SU-DHL-6 (cell line): Measurements from ENCODE around the gene OAS3.

Experiments used
- H2AFZ ChIP-seq: fragments of 200-600 bp; sonication (generic); 2 replicates; pipeline ENCODE4 v1.6.1; 2014; ENCODE audit warnings: low read depth, mild to moderate bottlenecking, moderate library complexity, mixed read lengths, antibody characterized with exemption, low read length; ENCODE audit not compliant: severe bottlenecking
- H3F3A ChIP-seq: fragments of 200-600 bp; shearing (Covaris generic); 2 replicates; pipeline ENCODE4 v1.6.0; 2016; ENCODE audit warnings: antibody characterized with exemption, mild to moderate bottlenecking; ENCODE audit not compliant: insufficient read depth
- H3K27ac ChIP-seq: fragments of 200-600 bp; sonication (generic); 2 replicates; pipeline ENCODE4 v1.5.1; 2016; ENCODE audit warnings: low read depth, mild to moderate bottlenecking, low read length, moderate library complexity, mixed read lengths
- H3K27me3 ChIP-seq: fragments of 200-600 bp; sonication (generic), shearing (Covaris generic); 2 replicates; pipeline ENCODE4 v1.6.0; 2014; ENCODE audit warnings: mild to moderate bottlenecking, low read length
- H3K36me3 ChIP-seq: fragments of 200-600 bp; sonication (generic); 2 replicates; pipeline ENCODE4 v1.6.1; 2014; ENCODE audit warnings: mild to moderate bottlenecking, low read length, mixed read lengths
- H3K4me2 ChIP-seq: fragments of 300-600, 200-600 bp; shearing (Covaris generic), sonication (generic); 2 replicates; pipeline ENCODE4 v1.6.0; 2014; ENCODE audit warnings: low read length, low read depth, mild to moderate bottlenecking; ENCODE audit not compliant: poor library complexity, severe bottlenecking
- H3K4me3 ChIP-seq: fragments of 200-600 bp; sonication (generic); 2 replicates; pipeline ENCODE4 v1.5.1; 2014; ENCODE audit warnings: antibody characterized with exemption, low read length, mild to moderate bottlenecking, mixed read lengths; ENCODE audit not compliant: insufficient read depth, poor library complexity, severe bottlenecking
- H3K79me2 ChIP-seq: fragments of 200-600 bp; sonication (generic); 2 replicates; pipeline ENCODE4 v1.6.1; 2014; ENCODE audit warnings: mild to moderate bottlenecking, low read length, moderate library complexity; ENCODE audit not compliant: insufficient read depth
- H3K9ac ChIP-seq: fragments of 200-600 bp; sonication (generic); 2 replicates; pipeline ENCODE4 v1.7.0; 2014; ENCODE audit warnings: mild to moderate bottlenecking, low read length
- H3K9me2 ChIP-seq: fragments of 200-600 bp; sonication (generic); replicated peaks from 2 replicates; pipeline ENCODE4 v1.6.1; 2014; ENCODE audit warnings: low read length; ENCODE audit not compliant: insufficient read depth
- H3K9me3 ChIP-seq: fragments of 200-600 bp; sonication (generic); 2 replicates; pipeline ENCODE4 v1.6.1; 2014; ENCODE audit warnings: low read length, mixed read lengths; ENCODE audit not compliant: insufficient read depth
- H4K20me1 ChIP-seq: fragments of 200-600 bp; sonication (generic); 2 replicates; pipeline ENCODE4 v1.6.1; 2014; ENCODE audit warnings: low read depth, mild to moderate bottlenecking, antibody characterized with exemption, low read length, moderate library complexity, mixed read lengths
- CTCF ChIP-seq: fragments of 200-600 bp; sonication (generic); IDR thresholded peaks from one replicate; pipeline ENCODE4 v1.5.1; 2017; ENCODE audit warnings: antibody characterized with exemption, mild to moderate bottlenecking, low read length, moderate library complexity; ENCODE audit not compliant: insufficient read depth, poor library complexity, severe bottlenecking
- EZH2phosphoT487 ChIP-seq: fragments of 200-600 bp; sonication (generic), shearing (Covaris generic); conservative IDR thresholded peaks from 2 replicates; pipeline ENCODE4 v1.6.1; 2018; ENCODE audit warnings: mild to moderate bottlenecking, antibody characterized with exemption, low read length, moderate library complexity, mixed read lengths

Gene OAS3

GRCh38 chr12:112947314-112947713 is 9.0 kb downstream of the OAS3 start:
- Histone ChIP-seq H3K4me3 (no peak overlapping the region), H2AFZ (no peak overlapping the region), H3K4me2 (no peak overlapping the region), H3K27me3 (no peaks in the 10 kb centered on the region), H3K36me3 (no peaks in the 10 kb centered on the region), H3F3A (no peaks in the 10 kb centered on the region), H3K27ac (no peak overlapping the region), H3K9me3 (no peaks in the 10 kb centered on the region), H3K9me2 (no peaks in the 10 kb centered on the region), H4K20me1 (no peaks in the 10 kb centered on the region), H3K79me2 (no peaks in the 10 kb centered on the region), H3K9ac (no peak overlapping the region)
- TF ChIP-seq EZH2phosphoT487 (no peak), CTCF (no peak)

GRCh38 chr12:112947761-112948160 is 9.5 kb downstream of the OAS3 start:
- no peaks in the 10 kb centered on the region for H4K20me1 ChIP-seq
- no peaks in the 10 kb centered on the region for H3K27me3 ChIP-seq
- no peak overlapping the region for H3K9ac ChIP-seq
- no peaks in the 10 kb centered on the region for H3K36me3 ChIP-seq
- no peak overlapping the region for H2AFZ ChIP-seq
- H3K27ac ChIP-seq = no peak overlapping the region
- no peaks in the 10 kb centered on the region for H3K9me3 ChIP-seq
- no peaks in the 10 kb centered on the region for H3F3A ChIP-seq
- no peaks in the 10 kb centered on the region for H3K9me2 ChIP-seq
- H3K79me2 ChIP-seq = no peaks in the 10 kb centered on the region
- no peak for TF ChIP-seq CTCF
- TF ChIP-seq EZH2phosphoT487 = no peak
- H3K4me2 ChIP-seq = no peak overlapping the region
- no peak overlapping the region for H3K4me3 ChIP-seq

GRCh38 chr12:112948806-112949205 is 10.5 kb downstream of the OAS3 start:
- H4K20me1 ChIP-seq = no peaks in the 10 kb centered on the region
- H3F3A ChIP-seq = no peaks in the 10 kb centered on the region
- no peak overlapping the region for H3K4me3 ChIP-seq
- no peak overlapping the region for H3K27ac ChIP-seq
- TF ChIP-seq EZH2phosphoT487 = no peak
- TF ChIP-seq CTCF = no peak
- no peaks in the 10 kb centered on the region for H3K9me3 ChIP-seq
- no peaks in the 10 kb centered on the region for H3K36me3 ChIP-seq
- H3K79me2 ChIP-seq = no peaks in the 10 kb centered on the region
- H3K4me2 ChIP-seq = no peak overlapping the region
- no peak overlapping the region for H2AFZ ChIP-seq
- H3K27me3 ChIP-seq = no peaks in the 10 kb centered on the region
- H3K9ac ChIP-seq = no peak overlapping the region
- no peaks in the 10 kb centered on the region for H3K9me2 ChIP-seq
